C4-2B (cell line): Measurements from ENCODE around the gene CECR2.

Source experiments
- H3K27ac ChIP-seq: fragments of 450-650 bp; 2 replicates; pipeline ENCODE4 v1.5.1; 2017
- CTCF ChIP-seq: fragments of 450-650 bp; conservative IDR thresholded peaks from 2 replicates; pipeline ENCODE4 v1.5.1; 2017; ENCODE audit warnings: mild to moderate bottlenecking
- ZFX ChIP-seq: fragments of 450-650 bp; IDR thresholded peaks from 2 replicates; pipeline ENCODE4 v1.6.1; 2017

CECR2 gene

GRCh38 chr22:17451316-17451715, 82.1 kb downstream of the CECR2 start:
- TF ChIP-seq ZFX (no peak), CTCF (no peak)
- no peak overlapping the region for H3K27ac ChIP-seq

GRCh38 chr22:17460895-17461294, 91.6 kb downstream of the CECR2 start:
- no peak overlapping the region for H3K27ac ChIP-seq
- TF ChIP-seq CTCF (no peak), ZFX (no peak)

GRCh38 chr22:17470880-17471500, 101.7 kb downstream of the CECR2 start:
- H3K27ac ChIP-seq = no peak overlapping the region
- no peak for TF ChIP-seq ZFX
- TF ChIP-seq CTCF = no peak

- H3K27ac ChIP-seq = no peak overlapping the region
- TF ChIP-seq CTCF (no peak), ZFX (no peak)
Observed at GRCh38 chr22:17471886-17472535, 102.8 kb downstream of the CECR2 start.

GRCh38 chr22:17472932-17473331, 103.7 kb downstream of the CECR2 start:
- no peak for TF ChIP-seq CTCF
- TF ChIP-seq ZFX = no peak
- H3K27ac ChIP-seq = no peak overlapping the region

GRCh38 chr22:17475318-17476230, 106.3 kb downstream of the CECR2 start:
- no peak overlapping the region for H3K27ac ChIP-seq
- TF ChIP-seq CTCF = no peak
- TF ChIP-seq ZFX = no peak

GRCh38 chr22:17476838-17477237, 107.6 kb downstream of the CECR2 start:
- TF ChIP-seq ZFX (no peak), CTCF (no peak)
- H3K27ac ChIP-seq = no peak overlapping the region
